Stimulated activated naive B cell treated with anti-CD40 and anti-IgM and Interleukin-4, amounts not matched to agents 10 μg/mL and 1 μg/mL and 100 μg/mL, for 72 hours (primary cell): ENCODE results near the gene ATG5.
"Not testable (repeated sequence)": the region's sequence is repeated elsewhere in the genome, so short reads cannot be mapped to it uniquely, and the experiment has no call there.

Source experiments
- ATAC-seq, 2 donors: fragments of 150-1000 bp; cut with Tn5 transposase; replicated peaks; 2 replicates each; pipeline ENCODE4 v1.10.0; 2021; ENCODE audit warnings: moderate library complexity in 1 of 2
- DNase-seq: peaks from one replicate; pipeline ENCODE4 v3.0.0; 2021
- H3K27ac Mint-ChIP-seq: one replicate; pipeline ENCODE4 v1.8.0; 2022; ENCODE audit warnings: mild to moderate bottlenecking, mixed read lengths
- H3K27me3 Mint-ChIP-seq, 2 donors: one replicate each; pipeline ENCODE4 v1.8.0; 2022; ENCODE audit warnings: mixed read lengths in 2 of 2
- H3K36me3 Mint-ChIP-seq, 2 donors: one replicate each; pipeline ENCODE4 v1.8.0; 2022; ENCODE audit warnings: mixed read lengths in 2 of 2, mild to moderate bottlenecking in 1 of 2
- H3K4me1 Mint-ChIP-seq, 2 donors: one replicate each; pipeline ENCODE4 v1.8.0; 2022; ENCODE audit warnings: mixed read lengths in 2 of 2, mild to moderate bottlenecking in 1 of 2
- H3K4me3 Mint-ChIP-seq, 2 donors: one replicate each; pipeline ENCODE4 v1.8.0; 2022; ENCODE audit warnings: mild to moderate bottlenecking in 2 of 2, mixed read lengths in 2 of 2, moderate library complexity in 1 of 2
- H3K9me3 Mint-ChIP-seq, 2 donors: one replicate each; pipeline ENCODE4 v1.8.0; 2022; ENCODE audit warnings: mixed read lengths in 2 of 2, mild to moderate bottlenecking in 1 of 2

The ATG5 gene

GRCh38 chr6:106163446-106163965 is 162.1 kb downstream of the ATG5 start:
- H3K27me3 Mint-ChIP-seq, result no peaks in the 10 kb centered on the region
- peaks cover 3 to 4% of the 10 kb centered on the region in 2 donors for H3K36me3 Mint-ChIP-seq
- peak overlapping the region; percentile 95 for H3K27ac Mint-ChIP-seq
- peak; percentile 73 for ATAC-seq
- H3K4me3 Mint-ChIP-seq, result peak overlapping the region; percentile 35 to 64
- DNase-seq, result peak; percentile 58
- peaks cover 0 to 3% of the 10 kb centered on the region in 2 donors for H3K9me3 Mint-ChIP-seq
- peaks cover 29 to 39% of the 10 kb centered on the region in 2 donors for H3K4me1 Mint-ChIP-seq

- peak overlapping the region; percentile 95 for H3K27ac Mint-ChIP-seq
- H3K4me3 Mint-ChIP-seq, result peak overlapping the region; percentile 35 to 64
- H3K4me1 Mint-ChIP-seq, result peaks cover 29 to 39% of the 10 kb centered on the region in 2 donors
- DNase-seq, result no peak
- peaks cover 0 to 3% of the 10 kb centered on the region in 2 donors for H3K9me3 Mint-ChIP-seq
- ATAC-seq, result no peak
- no peaks in the 10 kb centered on the region for H3K27me3 Mint-ChIP-seq
- H3K36me3 Mint-ChIP-seq, result peaks cover 3 to 4% of the 10 kb centered on the region in 2 donors
Observed at GRCh38 chr6:106162921-106163320, 162.6 kb downstream of the ATG5 start.

- H3K36me3 Mint-ChIP-seq, result peaks cover 3 to 4% of the 10 kb centered on the region in 2 donors
- peaks cover 0 to 3% of the 10 kb centered on the region in 2 donors for H3K9me3 Mint-ChIP-seq
- H3K4me1 Mint-ChIP-seq, result peaks cover 26 to 36% of the 10 kb centered on the region in 2 donors
- H3K4me3 Mint-ChIP-seq, result no peak overlapping the region
- ATAC-seq (no peak), DNase-seq (no peak)
- no peaks in the 10 kb centered on the region for H3K27me3 Mint-ChIP-seq
- H3K27ac Mint-ChIP-seq, result no peak overlapping the region
Observed at GRCh38 chr6:106161893-106162292, 163.7 kb downstream of the ATG5 start.

- Mint-ChIP-seq H3K36me3 (peaks cover 3 to 4% of the 10 kb centered on the region in 2 donors), H3K27ac (no peak overlapping the region), H3K27me3 (no peaks in the 10 kb centered on the region), H3K9me3 (peaks cover 0 to 3% of the 10 kb centered on the region in 2 donors), H3K4me1 (peaks cover 25 to 34% of the 10 kb centered on the region in 2 donors), H3K4me3 (no peak overlapping the region)
- no peak for ATAC-seq
- DNase-seq, result no peak
Observed at GRCh38 chr6:106161311-106161874, 164.2 kb downstream of the ATG5 start.

GRCh38 chr6:106160189-106160588 is 165.4 kb downstream of the ATG5 start:
- no peak for ATAC-seq
- Mint-ChIP-seq H3K27me3 (no peaks in the 10 kb centered on the region), H3K4me3 (no peak overlapping the region), H3K4me1 (peaks cover 23 to 26% of the 10 kb centered on the region in 2 donors), H3K9me3 (no peaks in the 10 kb centered on the region), H3K36me3 (peaks cover 2 to 4% of the 10 kb centered on the region in 2 donors), H3K27ac (no peak overlapping the region)
- DNase-seq, result no peak

GRCh38 chr6:106159531-106159940 is 166.0 kb downstream of the ATG5 start:
- peaks cover 19 to 20% of the 10 kb centered on the region in 2 donors for H3K4me1 Mint-ChIP-seq
- no peak for DNase-seq

GRCh38 chr6:106158816-106159215 is 166.7 kb downstream of the ATG5 start:
- ATAC-seq, result no peak
- Mint-ChIP-seq H3K36me3 (no peaks in the 10 kb centered on the region), H3K27me3 (no peaks in the 10 kb centered on the region), H3K9me3 (no peaks in the 10 kb centered on the region), H3K4me1 (peaks cover 12% of the 10 kb centered on the region in 2 donors), H3K27ac (no peak overlapping the region), H3K4me3 (no peak overlapping the region)
- no peak for DNase-seq

More at GRCh38 chr6:106159531-106159940, 166.0 kb downstream of the ATG5 start:
- H3K4me3 Mint-ChIP-seq, result no peak overlapping the region
- H3K36me3 Mint-ChIP-seq, result peaks cover 1 to 2% of the 10 kb centered on the region in 2 donors
- no peaks in the 10 kb centered on the region for H3K9me3 Mint-ChIP-seq
- H3K27ac Mint-ChIP-seq, result no peak overlapping the region
- no peaks in the 10 kb centered on the region for H3K27me3 Mint-ChIP-seq
- no peak for ATAC-seq

- Mint-ChIP-seq H3K27me3 (no peaks in the 10 kb centered on the region), H3K9me3 (peaks cover 5 to 6% of the 10 kb centered on the region in 2 donors), H3K4me3 (no peak overlapping the region), H3K4me1 (peaks cover 6 to 10% of the 10 kb centered on the region in 2 donors), H3K36me3 (peaks cover 0 to 4% of the 10 kb centered on the region in 2 donors), H3K27ac (no peak overlapping the region)
- DNase-seq (no peak), ATAC-seq (no peak)
Observed at GRCh38 chr6:106156863-106157262, 168.7 kb downstream of the ATG5 start.

- DNase-seq, result no peak
- Mint-ChIP-seq H3K27me3 (no peaks in the 10 kb centered on the region), H3K27ac (no peak overlapping the region), H3K4me1 (peaks cover 8 to 14% of the 10 kb centered on the region in 2 donors), H3K9me3 (peaks cover 6 to 8% of the 10 kb centered on the region in 2 donors), H3K36me3 (peaks cover 0 to 4% of the 10 kb centered on the region in 2 donors), H3K4me3 (no peak overlapping the region)
- ATAC-seq, result no peak
Observed at GRCh38 chr6:106156413-106156812, 169.1 kb downstream of the ATG5 start.

- ATAC-seq, result no peak
- Mint-ChIP-seq H3K4me1 (peaks cover 8 to 14% of the 10 kb centered on the region in 2 donors), H3K36me3 (peaks cover 0 to 4% of the 10 kb centered on the region in 2 donors), H3K9me3 (peaks cover 8% of the 10 kb centered on the region in 2 donors), H3K27me3 (no peaks in the 10 kb centered on the region), H3K27ac (no peak overlapping the region), H3K4me3 (no peak overlapping the region)
- DNase-seq, result no peak
Observed at GRCh38 chr6:106155219-106155830, 170.2 kb downstream of the ATG5 start.

GRCh38 chr6:106154326-106154725 is 171.2 kb downstream of the ATG5 start:
- peaks cover 0 to 4% of the 10 kb centered on the region in 2 donors for H3K36me3 Mint-ChIP-seq
- H3K9me3 Mint-ChIP-seq, result peaks cover 8% of the 10 kb centered on the region in 2 donors
- no peak for DNase-seq
- peaks cover 8 to 14% of the 10 kb centered on the region in 2 donors for H3K4me1 Mint-ChIP-seq
- H3K27ac Mint-ChIP-seq, result no peak overlapping the region
- H3K27me3 Mint-ChIP-seq, result no peaks in the 10 kb centered on the region
- H3K4me3 Mint-ChIP-seq, result no peak overlapping the region
- no peak for ATAC-seq

- Mint-ChIP-seq H3K36me3 (peaks cover 0 to 4% of the 10 kb centered on the region in 2 donors), H3K4me1 (peaks cover 10 to 14% of the 10 kb centered on the region in 2 donors), H3K27ac (no peak overlapping the region), H3K9me3 (peaks cover 8% of the 10 kb centered on the region in 2 donors), H3K27me3 (no peaks in the 10 kb centered on the region), H3K4me3 (no peak overlapping the region)
- DNase-seq (no peak), ATAC-seq (no peak)
Observed at GRCh38 chr6:106152952-106153351, 172.6 kb downstream of the ATG5 start.

GRCh38 chr6:106152476-106152875 is 173.1 kb downstream of the ATG5 start:
- H3K27me3 Mint-ChIP-seq, H3K4me3 Mint-ChIP-seq, H3K36me3 Mint-ChIP-seq, DNase-seq, H3K9me3 Mint-ChIP-seq, H3K27ac Mint-ChIP-seq: not testable (repeated sequence)
- peak in 1 of 2 donors; percentile 45 for ATAC-seq
- peaks cover 10 to 14% of the 10 kb centered on the region in 2 donors for H3K4me1 Mint-ChIP-seq

GRCh38 chr6:106149472-106150069 is 176.0 kb downstream of the ATG5 start:
- peaks cover 15 to 20% of the 10 kb centered on the region in 2 donors for H3K4me1 Mint-ChIP-seq
- no peak overlapping the region for H3K4me3 Mint-ChIP-seq
- ATAC-seq, result no peak
- peaks cover 8% of the 10 kb centered on the region in 2 donors for H3K9me3 Mint-ChIP-seq
- no peaks in the 10 kb centered on the region for H3K27me3 Mint-ChIP-seq
- DNase-seq, result no peak
- H3K27ac Mint-ChIP-seq, result no peak overlapping the region
- H3K36me3 Mint-ChIP-seq, result peaks cover 0 to 4% of the 10 kb centered on the region in 2 donors
